Right lobe of liver (tissue), 6 donors: Measurements from ENCODE around the gene HOXD13. TPM values are rescaled to one million over a fixed set of nuclear protein-coding genes. Genes with fewer than 3 reads are reported as not detected.

Source experiments
- ATAC-seq, 4 donors: fragments of 200-7000 bp; cut with Tn5 transposase; one replicate each; pipeline ENCODE4 v1.9.1; 2020; ENCODE audit warnings: mild to moderate bottlenecking in 4 of 4, moderate library complexity in 4 of 4
- DNase-seq, 3 donors: peaks; one replicate each; pipeline ENCODE4 v3.0.0-alpha.2; 2020
- H3K27ac ChIP-seq, 3 donors: fragments of 200-600 bp; one replicate each; pipeline ENCODE4 v1.8.0; 2022
- H3K27me3 ChIP-seq, 2 donors: fragments of 200-600 bp; one replicate each; pipeline ENCODE4 v1.8.0; 2022
- H3K36me3 ChIP-seq, 4 donors: fragments of 200-600 bp; sonication (generic) in 1 of 4; one replicate each; pipeline versions ENCODE4 v1.5.1 to v1.8.0; 2017 to 2022; ENCODE audit warnings: control low read depth in 1 of 4
- H3K4me1 ChIP-seq, 4 donors: fragments of 200-600 bp; sonication (generic) in 1 of 4; one replicate each; pipeline versions ENCODE4 v1.5.1 to v1.8.0; 2017 to 2022; ENCODE audit warnings: control low read depth in 1 of 4
- H3K4me3 ChIP-seq, 3 donors: fragments of 200-600 bp; one replicate each; pipeline ENCODE4 v1.8.0; 2022
- H3K9me3 ChIP-seq, 4 donors: fragments of 200-600 bp; sonication (generic) in 1 of 4; one replicate each; pipeline versions ENCODE4 v1.5.1 to v1.8.0; 2017 to 2022; ENCODE audit warnings: control low read depth in 1 of 4
- POLR2A ChIP-seq: fragments of 450-650 bp; IDR thresholded peaks from one replicate; pipeline ENCODE4 v1.6.1; 2017; ENCODE audit warnings: antibody characterized with exemption, mild to moderate bottlenecking
- WGBS: methylation state at CpG from one replicate; pipeline ENCODE4 v1.1.6; 2018; ENCODE audit warnings: low coverage, low lambda C conversion rate; ENCODE audit not compliant: insufficient coverage; ENCODE audit errors: missing lambda C conversion rate; 5-methylcytosine and 5-hydroxymethylcytosine counted together
- intact Hi-C, 2 donors: fragments of 100-400 bp; cut with DNase I; formaldehyde crosslinking; loops; one replicate each; pipeline versions ENCODE4 v1.11.2 to v1.14.1; 2022
- total RNA-seq, 6 experiments: library from RNA; depleted of rRNA in 2 of 6; stranded (reverse); fragments of >200 nt in 2 of 6; fragmentation: NEBNext Ultra II Directional in 3 of 6; extraction: Animal tissue kit (Norgen Biotek cat#: 25700) in 3 of 6; gene quantifications; one replicate each; pipeline versions ENCODE4 v1.1.0 to v1.2.4, GENCODE V29; 2016 to 2023
- TF ChIP-seq, protein P1 (sequence below), 4 donors: fragments of 200-600 bp in 3 of 4; fragments of 450-650 bp in 1 of 4; IDR thresholded peaks; one replicate each; pipeline versions ENCODE4 v1.5.1 to v1.8.0; 2016 to 2022; ENCODE audit warnings: antibody characterized with exemption in 4 of 4, mild to moderate bottlenecking in 2 of 4
- donor health status: DM: no; HTN: yes; CAD: no.
- donor health status: DM: no; HTN: no; CAD: no.
- donor health status: DM: no; HTN: no; CAD: no.
- donor health status: DM: no; HTN: yes; CAD: no.
- donor health status: DM: no; HTN: yes; CAD: no.

HOXD13 gene
- total RNA-seq, 6 experiments from 2014 or later, result not detected

DNA sequence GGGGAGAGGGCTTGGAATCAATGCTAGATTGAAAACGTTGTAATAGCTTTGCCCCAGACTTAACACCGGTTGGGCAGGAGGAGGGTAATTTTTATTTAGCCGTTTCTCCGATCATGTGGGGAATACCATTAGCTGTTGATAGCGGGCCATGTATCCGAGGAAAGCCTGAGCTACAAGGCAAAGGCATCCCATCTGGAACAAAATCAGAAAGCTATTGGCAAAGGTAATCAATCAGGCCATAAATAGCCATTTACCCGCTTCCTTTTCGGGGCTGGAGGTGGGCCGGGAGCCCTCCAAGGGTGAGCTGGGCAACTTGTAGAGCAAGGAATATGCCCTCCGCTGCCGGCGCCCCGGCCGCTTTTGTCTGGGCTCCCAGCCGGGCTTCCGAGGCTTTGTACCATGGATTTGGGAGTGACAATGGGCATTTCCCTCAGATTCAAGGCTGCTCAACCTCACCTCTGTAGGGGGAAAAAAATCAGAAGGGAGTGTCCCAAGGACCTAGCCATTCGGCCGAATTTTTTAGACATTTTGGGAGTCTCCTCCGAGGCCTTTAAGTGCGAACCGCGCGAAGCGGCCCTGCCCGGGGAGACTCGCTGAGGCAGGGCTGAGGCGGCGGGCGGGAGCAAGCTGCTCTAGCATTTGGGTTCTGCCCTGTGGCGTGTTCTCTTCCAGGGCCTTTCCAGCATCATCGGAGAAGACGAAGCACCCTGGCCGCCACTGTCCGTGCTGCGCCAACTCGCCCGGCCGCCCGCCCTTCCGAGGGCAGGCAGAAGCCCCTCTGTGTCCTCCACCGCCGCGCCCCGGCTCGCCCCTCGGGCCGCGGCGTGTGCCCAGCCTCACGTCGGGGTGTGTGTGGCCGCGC is 28.9 kb downstream of the HOXD13 start:
- H3K4me1 ChIP-seq, result peaks cover 0 to 8% (median 0%) of the 10 kb centered on the region in 4 donors
- DNase-seq (no peak), ATAC-seq (no peak)
- peaks cover 41 to 82% of the 10 kb centered on the region in 2 donors for H3K27me3 ChIP-seq
- no peak overlapping the region for H3K27ac ChIP-seq
- H3K9me3 ChIP-seq, result no peaks in the 10 kb centered on the region
- TF ChIP-seq, protein P1, sequence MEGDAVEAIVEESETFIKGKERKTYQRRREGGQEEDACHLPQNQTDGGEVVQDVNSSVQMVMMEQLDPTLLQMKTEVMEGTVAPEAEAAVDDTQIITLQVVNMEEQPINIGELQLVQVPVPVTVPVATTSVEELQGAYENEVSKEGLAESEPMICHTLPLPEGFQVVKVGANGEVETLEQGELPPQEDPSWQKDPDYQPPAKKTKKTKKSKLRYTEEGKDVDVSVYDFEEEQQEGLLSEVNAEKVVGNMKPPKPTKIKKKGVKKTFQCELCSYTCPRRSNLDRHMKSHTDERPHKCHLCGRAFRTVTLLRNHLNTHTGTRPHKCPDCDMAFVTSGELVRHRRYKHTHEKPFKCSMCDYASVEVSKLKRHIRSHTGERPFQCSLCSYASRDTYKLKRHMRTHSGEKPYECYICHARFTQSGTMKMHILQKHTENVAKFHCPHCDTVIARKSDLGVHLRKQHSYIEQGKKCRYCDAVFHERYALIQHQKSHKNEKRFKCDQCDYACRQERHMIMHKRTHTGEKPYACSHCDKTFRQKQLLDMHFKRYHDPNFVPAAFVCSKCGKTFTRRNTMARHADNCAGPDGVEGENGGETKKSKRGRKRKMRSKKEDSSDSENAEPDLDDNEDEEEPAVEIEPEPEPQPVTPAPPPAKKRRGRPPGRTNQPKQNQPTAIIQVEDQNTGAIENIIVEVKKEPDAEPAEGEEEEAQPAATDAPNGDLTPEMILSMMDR (IDR thresholded peaks at IDR 0.05), result no peak
- TF ChIP-seq POLR2A, result no peak
- H3K36me3 ChIP-seq, result no peaks in the 10 kb centered on the region
- no peak overlapping the region for H3K4me3 ChIP-seq
- WGBS, result 8% methylated on average over 17 of the region's 53 CpGs
- intact Hi-C loops, result loop anchor here (5.0 to 10.0 kb wide), 3 partner anchors 521 to 713 kb away; no protein-coding TSS in a partner anchor

DNA sequence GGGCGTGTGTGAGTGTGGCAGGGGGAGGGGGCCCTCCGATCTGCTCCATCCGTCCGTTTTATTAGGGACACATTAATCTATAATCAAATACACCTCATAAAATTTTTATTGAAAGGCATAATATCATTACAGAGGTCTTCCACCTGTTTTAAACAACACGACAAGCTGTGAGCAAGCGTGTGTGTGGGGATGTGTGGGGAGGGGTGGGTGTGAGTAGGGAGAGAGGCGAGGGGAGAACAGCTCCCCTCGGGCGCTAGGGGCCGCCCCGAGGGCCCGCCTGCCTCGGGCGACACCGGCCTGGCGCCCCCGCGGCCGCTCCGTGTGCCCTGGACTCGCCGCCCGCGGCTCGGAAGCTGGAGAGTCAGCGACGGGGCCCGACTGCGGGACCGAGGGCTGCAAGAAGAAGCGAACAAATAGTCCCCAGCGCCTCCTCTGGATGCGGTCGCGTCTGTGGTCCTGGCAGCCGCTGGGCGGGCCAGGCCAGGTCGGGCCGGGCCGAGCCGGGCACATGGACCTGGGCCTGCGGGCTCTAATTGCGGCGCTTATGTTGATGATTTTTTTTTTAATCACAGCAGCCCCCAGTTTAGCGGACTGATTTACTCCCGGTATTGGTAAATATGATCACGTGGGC is 29.6 kb downstream of the HOXD13 start:
- Histone ChIP-seq H3K4me3 (peak overlapping the region in 1 of 3 donors; percentile 14), H3K9me3 (no peaks in the 10 kb centered on the region), H3K27me3 (peaks cover 42 to 77% of the 10 kb centered on the region in 2 donors), H3K36me3 (no peaks in the 10 kb centered on the region), H3K27ac (no peak overlapping the region), H3K4me1 (peaks cover 0 to 8% (median 0%) of the 10 kb centered on the region in 4 donors)
- DNase-seq (no peak), ATAC-seq (peak in 1 of 4 donors; percentile 7)
- 11% methylated on average over 9 of the region's 47 CpGs for WGBS
- TF ChIP-seq POLR2A, result no peak
- TF ChIP-seq, protein P1 (IDR thresholded peaks at IDR 0.05), result no peak
- intact Hi-C loops, result loop anchor here (5.0 to 10.0 kb wide), 3 partner anchors 520 to 713 kb away; no protein-coding TSS in a partner anchor

DNA sequence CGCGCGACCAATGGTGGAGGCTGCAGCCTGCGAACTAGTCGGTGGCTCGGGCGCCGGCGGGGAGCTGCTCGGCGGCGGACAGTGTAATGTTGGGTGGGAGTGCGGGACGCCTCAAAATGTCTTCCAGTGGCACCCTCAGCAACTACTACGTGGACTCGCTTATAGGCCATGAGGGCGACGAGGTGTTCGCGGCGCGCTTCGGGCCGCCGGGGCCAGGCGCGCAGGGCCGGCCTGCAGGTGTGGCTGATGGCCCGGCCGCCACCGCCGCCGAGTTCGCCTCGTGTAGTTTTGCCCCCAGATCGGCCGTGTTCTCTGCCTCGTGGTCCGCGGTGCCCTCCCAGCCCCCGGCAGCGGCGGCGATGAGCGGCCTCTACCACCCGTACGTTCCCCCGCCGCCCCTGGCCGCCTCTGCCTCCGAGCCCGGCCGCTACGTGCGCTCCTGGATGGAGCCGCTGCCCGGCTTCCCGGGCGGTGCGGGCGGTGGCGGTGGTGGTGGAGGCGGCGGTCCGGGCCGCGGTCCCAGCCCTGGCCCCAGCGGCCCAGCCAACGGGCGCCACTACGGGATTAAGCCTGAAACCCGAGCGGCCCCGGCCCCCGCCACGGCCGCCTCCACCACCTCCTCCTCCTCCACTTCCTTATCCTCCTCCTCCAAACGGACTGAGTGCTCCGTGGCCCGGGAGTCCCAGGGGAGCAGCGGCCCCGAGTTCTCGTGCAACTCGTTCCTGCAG is 30.3 kb downstream of the HOXD13 start, which contains the start of gene HOXD9:
Gene HOXD9 (plus strand): TSS at position 37 of the 728 bp plus-strand sequence. CDS start 50 bp downstream, at position 87.
- intact Hi-C loops, result loop anchor here (5.0 to 10.0 kb wide), 3 partner anchors 519 to 712 kb away; no protein-coding TSS in a partner anchor
- Histone ChIP-seq H3K9me3 (no peaks in the 10 kb centered on the region), H3K27ac (no peak within 1 kb of the TSS), H3K4me3 (peak within 1 kb of the TSS in 1 of 3 donors; percentile 14), H3K4me1 (peaks cover 0 to 8% (median 0%) of the 10 kb centered on the region in 4 donors), H3K36me3 (no peaks in the 10 kb centered on the region), H3K27me3 (peaks cover 38 to 74% of the 10 kb centered on the region in 2 donors)
- ATAC-seq (peak in 3 of 4 donors; percentile 9 to 25 (median 16)), DNase-seq (no peak)
- 14% methylated on average over 28 of the region's 84 CpGs for WGBS
- no peak for TF ChIP-seq POLR2A
- TF ChIP-seq, protein P1 (IDR thresholded peaks at IDR 0.05), result no peak

DNA sequence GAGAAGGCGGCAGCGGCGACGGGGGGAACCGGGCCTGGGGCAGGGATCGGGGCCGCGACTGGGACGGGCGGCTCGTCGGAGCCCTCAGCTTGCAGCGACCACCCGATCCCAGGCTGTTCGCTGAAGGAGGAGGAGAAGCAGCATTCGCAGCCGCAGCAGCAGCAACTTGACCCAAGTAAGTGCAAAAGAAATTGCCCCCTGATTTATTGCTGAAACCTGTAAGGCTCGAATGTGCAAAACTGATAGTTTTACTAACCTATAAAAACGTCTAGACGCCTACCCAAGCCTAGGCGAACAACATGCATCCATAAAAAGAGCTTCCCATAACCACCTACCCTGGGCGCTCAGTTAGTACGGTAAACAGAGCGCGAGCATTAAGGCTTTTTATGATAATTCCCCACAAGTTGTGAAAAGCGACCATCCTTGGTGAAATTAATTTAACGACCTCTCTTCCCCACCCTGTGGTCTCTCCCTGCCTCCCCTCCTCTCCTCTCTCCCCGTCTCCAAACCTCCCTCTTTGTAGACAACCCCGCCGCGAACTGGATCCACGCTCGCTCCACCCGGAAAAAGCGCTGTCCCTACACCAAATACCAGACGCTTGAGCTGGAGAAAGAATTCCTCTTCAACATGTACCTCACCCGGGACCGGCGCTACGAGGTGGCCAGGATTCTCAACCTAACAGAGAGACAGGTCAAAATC is 31.0 kb downstream of the HOXD13 start:
- WGBS, result 5% methylated on average over 35 of the region's 40 CpGs
- ATAC-seq (no peak), DNase-seq (no peak)
- no peak overlapping the region for H3K27ac ChIP-seq
- no peak for TF ChIP-seq POLR2A
- TF ChIP-seq, protein P1 (IDR thresholded peaks at IDR 0.05), result no peak
- peaks cover 32 to 74% of the 10 kb centered on the region in 2 donors for H3K27me3 ChIP-seq
- H3K4me1 ChIP-seq, result peaks cover 0 to 8% (median 0%) of the 10 kb centered on the region in 4 donors
- H3K9me3 ChIP-seq, result no peaks in the 10 kb centered on the region
- H3K36me3 ChIP-seq, result no peaks in the 10 kb centered on the region
- H3K4me3 ChIP-seq, result no peak overlapping the region
- intact Hi-C loops, result loop anchor here (5.0 to 10.0 kb wide), 3 partner anchors 519 to 711 kb away; no protein-coding TSS in a partner anchor
